Islet of Langerhans (tissue), 1 donor: ENCODE data around the gene FRK.
"Not testable (repeated sequence)": the region's sequence is repeated elsewhere in the genome, so short reads cannot be mapped to it uniquely, and the experiment has no call there.

Experiments used
- FAIRE-seq: peaks from one replicate; lab custom pipeline; 2011; peaks lifted over from hg19 to GRCh38; lab: Jason Lieb, UNC

Gene FRK

DNA sequence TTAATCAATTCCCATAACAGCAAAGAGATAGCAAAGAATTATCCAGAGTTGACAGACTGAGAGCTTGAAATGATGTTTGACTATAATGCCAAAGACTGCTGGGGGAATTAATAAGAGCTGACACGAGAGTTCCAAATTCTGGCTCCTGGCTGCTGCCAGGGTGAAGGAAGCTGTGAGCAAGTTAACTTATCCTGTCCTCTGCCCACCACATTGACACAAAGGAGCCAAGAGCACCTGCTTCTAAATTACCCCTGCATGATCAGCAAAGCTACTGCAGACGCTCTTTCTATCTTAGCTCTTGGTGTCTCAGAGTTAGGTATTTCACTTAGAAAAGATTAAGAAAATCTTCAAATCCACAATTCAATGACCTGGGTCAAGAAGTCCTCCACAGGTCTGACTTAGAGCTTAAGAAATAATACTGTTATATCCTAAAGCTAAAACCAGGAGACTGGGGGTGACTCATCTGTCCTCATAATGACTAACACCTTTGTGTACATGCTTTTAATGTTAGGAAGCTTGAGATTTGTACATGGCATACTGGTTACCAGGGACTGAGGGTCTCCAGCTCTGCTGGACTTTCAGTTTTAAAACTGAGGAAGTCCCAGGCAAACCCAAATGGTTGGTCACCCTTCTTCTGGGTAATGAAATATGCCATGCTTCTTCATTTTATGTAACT, 13.2 kb upstream of the FRK start:
- peak; percentile 90 for FAIRE-seq

DNA sequence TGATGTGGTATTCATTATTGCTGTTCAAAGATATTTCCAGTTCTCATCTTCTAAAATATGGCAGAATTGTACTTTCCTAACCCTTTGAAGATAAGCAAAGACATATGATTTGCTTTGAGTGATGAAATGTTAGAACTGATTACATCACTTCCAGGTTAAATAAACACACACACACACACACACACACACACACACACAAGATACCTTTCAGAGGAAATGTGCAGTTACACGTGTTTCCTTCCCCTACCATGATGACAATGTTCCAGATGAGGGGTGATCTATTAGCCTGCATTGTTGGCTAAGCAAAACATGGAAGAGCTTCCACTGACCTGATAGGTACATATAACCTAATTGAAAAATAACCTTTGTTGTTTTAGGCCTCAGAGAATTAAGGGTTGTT, 11.7 kb upstream of the FRK start:
- FAIRE-seq = no peak

- peak; percentile 5 for FAIRE-seq
Measured at GRCh38 chr6:116070616-116071389, 10.1 kb upstream of the FRK start.

- FAIRE-seq = no peak
Measured at GRCh38 chr6:116070101-116070500, 9.4 kb upstream of the FRK start.

DNA sequence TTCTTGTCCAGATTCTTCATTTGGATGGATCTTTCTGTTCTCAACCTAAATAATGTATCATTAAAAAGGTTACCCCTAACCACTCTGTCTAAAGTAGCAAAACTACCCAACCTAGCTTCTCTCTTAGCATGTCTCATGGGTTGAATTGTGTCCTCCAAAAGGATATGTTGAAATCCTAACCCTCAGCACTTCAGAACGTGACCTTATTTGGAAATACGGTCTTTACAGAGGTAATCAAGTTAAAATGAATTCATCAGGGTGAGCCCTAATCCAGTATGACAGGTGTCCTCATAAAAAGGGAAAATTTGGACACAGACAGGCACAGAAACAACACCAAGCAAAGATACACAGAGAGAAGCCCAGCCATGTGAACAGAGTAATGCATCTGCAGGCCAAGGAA, 6.1 kb upstream of the FRK start:
- no peak for FAIRE-seq

DNA sequence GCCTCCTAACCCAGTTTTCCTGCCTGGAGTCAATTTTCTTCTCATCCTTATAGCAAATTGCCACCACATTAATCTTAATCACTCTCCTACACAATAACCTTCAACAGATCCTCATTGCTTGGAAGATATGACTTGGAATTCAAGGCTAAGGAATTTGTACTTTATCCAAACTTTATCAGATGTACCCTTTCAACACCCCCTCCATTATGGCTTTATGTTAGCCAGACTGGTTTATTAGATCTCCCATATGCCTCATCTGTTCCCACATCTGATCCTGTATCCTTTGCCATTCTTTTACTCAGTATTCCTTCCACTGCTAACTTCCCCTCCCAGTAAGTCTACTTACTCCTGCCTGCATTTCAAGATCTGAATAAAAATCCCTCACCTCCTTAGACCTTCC, 4.0 kb upstream of the FRK start:
- FAIRE-seq = no peak

DNA sequence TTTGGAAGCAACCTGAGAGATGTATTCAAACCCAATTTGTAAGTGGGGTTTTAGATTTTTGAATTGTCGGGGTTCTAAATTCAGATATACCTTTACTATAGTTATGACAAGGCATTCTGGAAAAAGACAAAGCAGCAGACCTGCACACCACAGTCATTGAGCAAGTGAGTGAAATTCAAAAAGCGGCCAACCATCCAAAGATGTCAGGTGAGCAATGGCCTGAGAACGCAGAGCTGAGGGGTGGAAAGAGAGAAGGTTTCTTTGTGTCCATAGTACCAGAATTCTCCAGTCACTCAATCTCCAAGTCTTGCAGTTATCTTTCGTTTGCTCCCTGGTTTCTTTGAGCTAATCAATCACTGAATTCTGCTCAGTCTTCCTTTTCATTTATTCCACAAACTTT, 1.8 kb upstream of the FRK start:
- FAIRE-seq = no peak

GRCh38 chr6:116059713-116060571, 749 bp downstream of the FRK start:
- peak; percentile 83 for FAIRE-seq

GRCh38 chr6:116057766-116058165, 2.9 kb downstream of the FRK start:
- peak; percentile 98 for FAIRE-seq

DNA sequence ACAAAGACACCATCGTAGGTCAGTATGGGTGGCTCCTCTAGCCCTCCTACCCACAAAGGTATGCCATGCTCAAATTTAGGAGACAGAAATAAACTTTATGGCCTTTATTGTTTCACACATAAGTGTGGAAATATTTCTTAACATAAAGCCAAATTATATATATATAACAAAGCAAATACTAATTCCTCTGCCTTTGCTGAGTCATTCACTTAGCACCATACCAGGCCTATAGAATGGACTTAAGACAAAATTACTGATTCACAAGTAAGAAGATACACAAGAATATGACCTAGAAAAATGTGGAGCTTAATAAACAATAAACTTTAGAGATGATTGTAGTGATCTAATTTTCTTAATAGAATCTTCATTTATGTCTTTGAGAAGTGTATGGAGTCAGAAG, 5.2 kb downstream of the FRK start:
- no peak for FAIRE-seq

GRCh38 chr6:116051244-116051643, 9.4 kb downstream of the FRK start:
- peak; percentile 72 for FAIRE-seq

GRCh38 chr6:116050737-116051136, 10.0 kb downstream of the FRK start:
- peak; percentile 36 for FAIRE-seq

DNA sequence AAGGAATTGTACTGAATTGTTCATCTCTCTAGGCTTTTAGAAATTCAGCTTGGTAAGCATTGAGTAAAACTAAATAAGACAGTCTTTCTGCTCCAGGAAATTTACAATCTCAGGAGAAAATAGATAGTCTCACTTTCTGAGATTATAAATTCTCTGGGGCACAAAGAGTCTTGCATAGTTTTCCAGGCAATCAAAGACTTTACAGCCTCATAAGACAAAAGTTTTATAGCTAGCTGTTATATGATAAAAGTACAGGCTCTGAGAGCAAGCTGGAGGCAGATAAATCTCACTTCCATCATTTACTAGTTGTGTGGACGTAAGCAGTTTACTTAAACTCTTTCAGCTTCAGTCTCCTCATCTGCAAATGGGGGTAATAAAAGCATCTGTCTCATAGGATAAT, 11.4 kb downstream of the FRK start:
- no peak for FAIRE-seq

- no peak for FAIRE-seq
Measured at GRCh38 chr6:116047173-116047933, 13.3 kb downstream of the FRK start.

DNA sequence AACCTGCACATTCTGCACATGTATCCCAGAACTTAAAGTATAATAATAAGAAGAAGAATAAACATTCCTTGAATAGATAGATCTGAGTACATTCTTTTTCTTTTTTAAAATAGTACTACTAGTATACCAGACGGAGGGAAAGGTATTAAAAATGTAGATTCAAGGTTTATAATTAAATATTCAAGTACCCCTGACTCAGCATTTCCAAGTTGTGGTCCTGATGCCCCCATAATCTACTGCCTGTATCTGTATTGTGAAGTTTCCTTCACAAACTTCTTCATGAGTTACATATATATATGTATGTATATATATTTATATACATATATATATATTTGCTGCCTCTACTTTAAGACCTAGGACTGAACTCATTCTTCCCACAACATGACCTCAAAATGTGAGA, 14.0 kb downstream of the FRK start:
- FAIRE-seq = no peak

DNA sequence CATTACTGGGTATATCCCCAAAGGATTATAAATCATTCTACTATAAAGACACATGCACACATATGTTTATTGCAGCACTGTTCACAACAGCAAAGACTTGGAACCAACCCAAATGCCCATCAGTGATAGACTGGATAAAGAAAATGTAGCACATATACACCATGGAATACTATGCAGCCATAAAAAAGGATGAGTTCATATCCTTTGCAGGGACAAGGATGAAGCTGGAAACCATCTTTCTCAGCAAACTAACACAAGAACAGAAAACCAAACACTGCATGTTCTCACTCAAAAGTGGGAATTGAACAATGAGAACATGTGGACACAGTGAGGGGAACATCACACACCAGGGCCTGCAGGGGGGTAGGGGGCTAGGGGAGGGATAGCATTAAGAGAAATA, 14.4 kb downstream of the FRK start:
- not testable (repeated sequence) for FAIRE-seq

DNA sequence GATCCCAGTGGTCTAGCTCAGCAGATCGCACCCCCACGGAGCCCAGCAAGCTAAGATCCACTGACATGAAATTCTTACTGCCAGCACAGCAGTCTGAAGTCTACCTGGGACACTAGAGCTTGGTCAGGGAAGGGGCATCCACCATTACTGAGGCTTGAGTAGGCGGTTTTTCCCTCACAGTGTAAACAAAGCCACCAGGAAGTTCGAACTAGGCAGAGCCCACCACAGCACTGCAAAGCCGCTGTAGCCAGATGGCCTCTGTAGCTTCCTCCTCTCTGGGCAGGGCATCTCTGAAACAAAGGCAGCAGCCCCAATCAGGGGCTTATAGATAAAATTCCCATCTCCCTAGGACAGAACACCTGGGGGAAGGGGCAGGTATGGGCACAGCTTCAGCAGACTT, 18.8 kb downstream of the FRK start:
- no peak for FAIRE-seq

- FAIRE-seq = no peak
Measured at GRCh38 chr6:116040993-116041392, 19.7 kb downstream of the FRK start.

- FAIRE-seq = peak; percentile 65
Measured at GRCh38 chr6:116036885-116037284, 23.8 kb downstream of the FRK start.

DNA sequence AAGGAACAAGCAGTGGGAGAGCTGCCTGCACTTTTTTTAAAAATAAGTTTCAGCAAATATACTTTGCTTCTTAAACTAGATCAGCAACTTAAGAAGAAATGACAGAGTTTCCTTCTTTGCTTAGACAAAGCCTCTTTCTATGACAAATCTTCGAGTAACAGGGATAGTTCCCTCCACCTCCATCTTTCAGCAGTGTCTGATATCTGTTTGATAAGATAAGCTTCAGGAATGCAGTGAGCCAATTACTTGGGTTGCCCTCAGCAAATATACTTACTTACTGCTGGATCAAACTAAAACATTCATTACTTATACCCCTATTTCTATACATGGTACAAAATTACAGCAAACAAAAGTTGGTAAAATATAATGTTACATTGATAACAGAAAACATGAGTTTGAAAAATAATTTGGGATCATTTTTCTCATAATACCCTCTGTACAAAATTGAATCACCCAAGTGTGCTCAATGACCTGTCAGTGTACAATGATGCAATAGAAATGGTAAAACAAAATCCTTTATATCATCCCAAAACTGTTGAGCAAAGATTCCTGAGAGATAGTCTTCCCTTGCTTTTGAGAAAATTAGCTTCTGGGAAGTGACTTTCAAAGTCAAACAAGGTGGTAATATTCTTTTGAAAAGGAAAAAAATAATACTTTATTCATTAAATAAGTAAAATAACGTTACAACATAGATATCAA, 24.5 kb downstream of the FRK start:
- FAIRE-seq = no peak

DNA sequence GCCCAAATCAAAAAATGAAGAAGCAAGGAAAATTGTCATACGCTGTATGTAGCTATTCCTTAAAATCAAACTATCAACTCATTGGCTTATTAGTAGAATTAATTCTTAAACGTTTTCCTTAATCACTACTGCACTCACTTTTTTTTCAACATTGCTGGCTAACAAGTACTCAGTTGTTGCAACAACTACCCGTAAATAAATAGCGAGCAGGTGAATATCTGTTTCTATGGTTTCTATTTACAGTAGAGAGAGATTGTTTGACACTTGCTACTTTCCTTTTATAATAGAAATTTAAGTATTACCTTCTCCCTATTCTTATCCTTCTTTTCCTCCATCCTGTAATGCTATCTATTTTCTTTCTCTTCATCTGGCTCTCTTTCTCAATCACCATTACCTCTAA, 25.1 kb downstream of the FRK start:
- peak; percentile 91 for FAIRE-seq

DNA sequence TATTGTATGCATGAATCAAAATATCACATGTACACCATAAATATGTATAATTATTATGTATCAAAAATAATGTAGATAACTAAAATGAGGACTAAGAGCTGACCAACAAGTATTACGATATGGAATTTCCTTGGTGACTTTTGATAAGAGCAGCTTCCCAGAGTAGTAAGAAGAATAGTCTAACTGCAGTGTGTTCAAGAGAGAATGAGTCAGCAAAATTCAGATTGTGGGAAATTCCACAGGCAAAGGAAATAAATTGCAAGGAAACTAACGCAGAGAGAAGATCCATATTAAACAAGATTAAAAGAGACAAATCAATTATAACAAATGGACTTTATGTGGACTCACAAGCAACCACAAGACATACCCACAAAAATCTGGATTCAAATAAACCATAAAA, 26.4 kb downstream of the FRK start:
- FAIRE-seq = peak; percentile 96
